Hepatocyte (in vitro differentiated cells): ENCODE measurements around the gene TRAPPC2. TPM values are rescaled to one million over a fixed set of nuclear protein-coding genes. Genes with fewer than 3 reads are reported as not detected.

Experiments
- DNase-seq: peaks from one replicate; pipeline ENCODE4 v3.0.0-alpha.2; 2016; ENCODE audit warnings: low spot score
- H2AFZ ChIP-seq: fragments of 200-600 bp; sonication (generic); 2 replicates; pipeline ENCODE4 v1.6.0; 2016; ENCODE audit warnings: antibody characterized with exemption, mild to moderate bottlenecking
- H3K27ac ChIP-seq: fragments of 200-600 bp; sonication (generic); 2 replicates; pipeline ENCODE4 v1.5.1; 2016; ENCODE audit warnings: mild to moderate bottlenecking
- H3K27me3 ChIP-seq: fragments of 200-600 bp; sonication (generic); 2 replicates; pipeline ENCODE4 v1.6.1; 2016
- H3K36me3 ChIP-seq: fragments of 200-600 bp; sonication (generic); replicated peaks from 2 replicates; pipeline ENCODE4 v1.5.1; 2016; ENCODE audit warnings: low read depth; ENCODE audit not compliant: insufficient read depth
- H3K4me1 ChIP-seq: fragments of 200-600 bp; sonication (generic); 2 replicates; pipeline ENCODE4 v1.5.1; 2016; ENCODE audit warnings: mild to moderate bottlenecking, moderate library complexity; ENCODE audit not compliant: insufficient read depth
- H3K4me2 ChIP-seq: fragments of 200-600 bp; sonication (generic); 2 replicates; pipeline ENCODE4 v1.6.0; 2016
- H3K4me3 ChIP-seq: fragments of 200-600 bp; sonication (generic); 2 replicates; pipeline ENCODE4 v1.5.1; 2016; ENCODE audit warnings: mild to moderate bottlenecking
- H3K79me2 ChIP-seq: fragments of 200-600 bp; sonication (generic); 2 replicates; pipeline ENCODE4 v1.6.0; 2017; ENCODE audit warnings: mild to moderate bottlenecking
- H3K9me2 ChIP-seq: fragments of 200-600 bp; sonication (generic); replicated peaks from 2 replicates; pipeline ENCODE4 v1.6.0; 2017; ENCODE audit warnings: mild to moderate bottlenecking; ENCODE audit not compliant: insufficient read depth
- H3K9me3 ChIP-seq: fragments of 200-600 bp; sonication (generic); 2 replicates; pipeline ENCODE4 v1.5.1; 2016; ENCODE audit warnings: low read depth, mild to moderate bottlenecking
- H4K20me1 ChIP-seq: fragments of 200-600 bp; sonication (generic); 2 replicates; pipeline ENCODE4 v1.6.0; 2016; ENCODE audit warnings: mild to moderate bottlenecking; ENCODE audit not compliant: insufficient read depth, poor library complexity, severe bottlenecking
- EZH2 ChIP-seq: fragments of 200-600 bp; sonication (generic); IDR thresholded peaks from 2 replicates; pipeline ENCODE4 v1.6.1; 2016; ENCODE audit warnings: antibody characterized with exemption, mild to moderate bottlenecking, borderline replicate concordance
- EZH2phosphoT487 ChIP-seq: fragments of 200-600 bp; sonication (generic); IDR thresholded peaks from one replicate; pipeline ENCODE4 v1.6.1; 2018; ENCODE audit warnings: antibody characterized with exemption, mild to moderate bottlenecking, low read depth, moderate library complexity; ENCODE audit not compliant: unreplicated experiment, severe bottlenecking
- WGBS: methylation state at CpG from one replicate; pipeline ENCODE4 v1.1.6; 2016; ENCODE audit warnings: low lambda C conversion rate; ENCODE audit errors: missing lambda C conversion rate; 5-methylcytosine and 5-hydroxymethylcytosine counted together
- polyA plus RNA-seq: library from polyadenylated mRNA; unstranded; fragments of >200 nt; fragmentation: Nextera tagmentation; extraction: Ambion mirVana; gene quantifications from 2 replicates; pipeline ENCODE4 v1.2.1, GENCODE V29; 2016
- total RNA-seq: library from RNA; depleted of rRNA; stranded (reverse); fragments of >200 nt; gene quantifications from 2 replicates; pipeline ENCODE4 v1.2.3, GENCODE V29; 2014
- TF ChIP-seq, protein P1 (sequence below): fragments of 200-600 bp; sonication (generic); IDR thresholded peaks from 2 replicates; pipeline ENCODE4 v1.5.1; 2016; ENCODE audit warnings: antibody characterized with exemption, mild to moderate bottlenecking; ENCODE audit not compliant: poor library complexity

The TRAPPC2 gene
- total and polyA plus RNA-seq, 2 experiments from 2014 or later: 15.8 to 24.8 TPM

DNA sequence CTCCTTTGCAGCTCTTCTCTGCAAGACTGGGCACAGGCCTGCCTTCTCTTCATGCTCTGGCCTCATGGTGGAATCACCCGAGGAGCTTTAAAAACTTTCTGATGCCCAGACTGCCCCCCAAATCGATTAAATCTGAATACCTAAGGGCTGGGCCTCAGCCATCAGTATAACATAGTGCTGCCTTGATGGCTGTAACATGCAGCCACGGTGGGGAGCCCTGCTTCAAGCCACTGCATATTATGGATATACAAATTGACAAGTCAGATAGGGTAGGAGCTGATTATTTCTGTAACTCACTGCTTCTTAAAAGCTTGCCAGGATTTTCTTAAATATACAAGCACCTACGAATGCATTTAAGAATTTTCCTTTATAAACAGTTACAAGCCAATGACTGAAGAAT is 42.0 kb upstream of the TRAPPC2 start:
- Histone ChIP-seq H3K9me3 (no peaks in the 10 kb centered on the region), H3K9me2 (no peaks in the 10 kb centered on the region), H3K4me1 (no peaks in the 10 kb centered on the region), H3K36me3 (peaks cover 3% of the 10 kb centered on the region), H3K4me3 (no peak overlapping the region), H2AFZ (no peak overlapping the region), H3K4me2 (no peak overlapping the region), H3K27ac (no peak overlapping the region), H4K20me1 (no peaks in the 10 kb centered on the region), H3K79me2 (no peaks in the 10 kb centered on the region), H3K27me3 (no peaks in the 10 kb centered on the region)
- TF ChIP-seq EZH2phosphoT487 (no peak), EZH2 (no peak)
- TF ChIP-seq, protein P1, sequence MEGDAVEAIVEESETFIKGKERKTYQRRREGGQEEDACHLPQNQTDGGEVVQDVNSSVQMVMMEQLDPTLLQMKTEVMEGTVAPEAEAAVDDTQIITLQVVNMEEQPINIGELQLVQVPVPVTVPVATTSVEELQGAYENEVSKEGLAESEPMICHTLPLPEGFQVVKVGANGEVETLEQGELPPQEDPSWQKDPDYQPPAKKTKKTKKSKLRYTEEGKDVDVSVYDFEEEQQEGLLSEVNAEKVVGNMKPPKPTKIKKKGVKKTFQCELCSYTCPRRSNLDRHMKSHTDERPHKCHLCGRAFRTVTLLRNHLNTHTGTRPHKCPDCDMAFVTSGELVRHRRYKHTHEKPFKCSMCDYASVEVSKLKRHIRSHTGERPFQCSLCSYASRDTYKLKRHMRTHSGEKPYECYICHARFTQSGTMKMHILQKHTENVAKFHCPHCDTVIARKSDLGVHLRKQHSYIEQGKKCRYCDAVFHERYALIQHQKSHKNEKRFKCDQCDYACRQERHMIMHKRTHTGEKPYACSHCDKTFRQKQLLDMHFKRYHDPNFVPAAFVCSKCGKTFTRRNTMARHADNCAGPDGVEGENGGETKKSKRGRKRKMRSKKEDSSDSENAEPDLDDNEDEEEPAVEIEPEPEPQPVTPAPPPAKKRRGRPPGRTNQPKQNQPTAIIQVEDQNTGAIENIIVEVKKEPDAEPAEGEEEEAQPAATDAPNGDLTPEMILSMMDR: no peak
- no peak for DNase-seq
- 49% methylated on average over 4 of the region's 4 CpGs for WGBS

DNA sequence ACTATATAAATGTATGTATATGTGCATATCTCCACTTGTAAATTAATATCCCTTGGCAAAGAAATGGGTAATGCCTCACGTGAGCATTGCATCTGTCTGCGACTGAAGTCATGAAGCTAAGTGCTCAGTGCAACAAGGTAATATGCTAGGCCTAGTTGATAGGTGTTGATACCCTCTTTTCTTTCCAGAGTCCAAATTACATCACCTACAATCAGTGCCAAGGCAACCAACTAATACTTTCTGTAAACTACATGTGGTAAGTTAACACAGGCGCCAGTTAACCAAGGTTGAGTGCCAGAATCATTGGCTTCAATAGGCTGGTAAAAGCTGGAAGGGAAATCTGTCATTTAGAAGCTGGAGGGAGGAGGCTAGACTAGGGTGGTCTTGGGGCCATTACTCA is 41.4 kb upstream of the TRAPPC2 start:
- Histone ChIP-seq H3K9me2 (no peaks in the 10 kb centered on the region), H3K79me2 (no peaks in the 10 kb centered on the region), H3K4me1 (no peaks in the 10 kb centered on the region), H3K36me3 (peaks cover 3% of the 10 kb centered on the region), H3K27me3 (no peaks in the 10 kb centered on the region), H4K20me1 (no peaks in the 10 kb centered on the region), H3K27ac (no peak overlapping the region), H3K9me3 (no peaks in the 10 kb centered on the region), H2AFZ (no peak overlapping the region), H3K4me2 (no peak overlapping the region), H3K4me3 (no peak overlapping the region)
- 74% methylated on average over 3 of the region's 3 CpGs for WGBS
- TF ChIP-seq EZH2phosphoT487 (no peak), EZH2 (no peak)
- TF ChIP-seq, protein P1: no peak
- DNase-seq: no peak

DNA sequence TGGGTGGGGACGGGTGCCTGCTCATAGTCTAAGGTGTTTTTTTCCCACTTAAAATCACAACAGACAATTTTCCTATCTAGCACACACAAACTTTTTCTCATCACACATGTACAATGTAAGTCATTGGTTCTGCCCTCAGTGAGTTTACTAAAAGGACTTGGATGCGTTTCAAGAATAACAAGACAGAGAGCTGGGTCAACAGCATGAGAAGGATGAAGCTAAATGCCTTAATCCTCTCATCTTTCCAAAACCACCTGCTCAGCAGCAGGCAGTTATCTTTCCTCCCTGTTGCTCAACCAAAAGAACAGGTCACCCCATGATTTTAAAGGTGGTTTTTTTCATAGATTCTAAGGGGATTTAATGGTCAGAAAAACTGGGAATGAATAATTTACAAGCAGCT is 40.3 kb upstream of the TRAPPC2 start:
- Histone ChIP-seq H3K27ac (no peak overlapping the region), H3K4me2 (no peak overlapping the region), H3K9me2 (no peaks in the 10 kb centered on the region), H3K27me3 (no peaks in the 10 kb centered on the region), H4K20me1 (no peaks in the 10 kb centered on the region), H3K9me3 (no peaks in the 10 kb centered on the region), H2AFZ (no peak overlapping the region), H3K36me3 (peaks cover 3% of the 10 kb centered on the region), H3K79me2 (no peaks in the 10 kb centered on the region), H3K4me1 (no peaks in the 10 kb centered on the region), H3K4me3 (no peak overlapping the region)
- DNase-seq: no peak
- TF ChIP-seq EZH2: no peak
- TF ChIP-seq, protein P1: no peak
- no peak for TF ChIP-seq EZH2phosphoT487
- 71% methylated on average over 2 of the region's 2 CpGs for WGBS
